ENCODE results near the gene SYTL5. TPM values are rescaled to one million over a fixed set of nuclear protein-coding genes. Genes with fewer than 3 reads are reported as not detected.

SYTL5 gene
- total RNA-seq, 1 experiment from 2014 or later = not detected

GRCh38 chrX:37998586-37999262 lies 7.6 kb upstream of the SYTL5 start:
- DNase-seq (ENCODE audit: unreplicated experiment) = peak; percentile 49
- no TSS peak for BruUV-seq (replicated peaks)
- intact Hi-C loops (cut with micrococcal nuclease) = no loop called here

DNA sequence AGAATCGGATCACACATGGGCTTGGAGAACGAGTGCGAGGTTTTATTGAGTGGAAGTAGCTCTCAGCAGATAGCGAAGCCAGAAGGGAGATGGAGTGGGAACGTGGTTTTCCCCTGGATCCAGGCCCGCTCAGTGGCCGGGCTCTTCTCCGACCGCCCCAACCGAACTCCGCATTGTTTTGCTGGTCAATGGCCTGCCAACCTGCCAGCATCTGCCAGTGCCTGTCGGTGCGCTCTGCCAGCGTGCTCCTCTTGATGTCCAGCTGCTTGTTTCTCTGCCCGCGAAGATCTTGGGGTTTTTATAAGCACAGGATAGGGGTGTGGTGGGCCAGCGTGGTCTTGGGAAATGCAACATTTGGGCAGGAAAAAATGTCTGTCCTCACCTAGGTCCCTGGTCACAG lies 5.6 kb upstream of the SYTL5 start:
- TF ChIP-seq, protein P1, sequence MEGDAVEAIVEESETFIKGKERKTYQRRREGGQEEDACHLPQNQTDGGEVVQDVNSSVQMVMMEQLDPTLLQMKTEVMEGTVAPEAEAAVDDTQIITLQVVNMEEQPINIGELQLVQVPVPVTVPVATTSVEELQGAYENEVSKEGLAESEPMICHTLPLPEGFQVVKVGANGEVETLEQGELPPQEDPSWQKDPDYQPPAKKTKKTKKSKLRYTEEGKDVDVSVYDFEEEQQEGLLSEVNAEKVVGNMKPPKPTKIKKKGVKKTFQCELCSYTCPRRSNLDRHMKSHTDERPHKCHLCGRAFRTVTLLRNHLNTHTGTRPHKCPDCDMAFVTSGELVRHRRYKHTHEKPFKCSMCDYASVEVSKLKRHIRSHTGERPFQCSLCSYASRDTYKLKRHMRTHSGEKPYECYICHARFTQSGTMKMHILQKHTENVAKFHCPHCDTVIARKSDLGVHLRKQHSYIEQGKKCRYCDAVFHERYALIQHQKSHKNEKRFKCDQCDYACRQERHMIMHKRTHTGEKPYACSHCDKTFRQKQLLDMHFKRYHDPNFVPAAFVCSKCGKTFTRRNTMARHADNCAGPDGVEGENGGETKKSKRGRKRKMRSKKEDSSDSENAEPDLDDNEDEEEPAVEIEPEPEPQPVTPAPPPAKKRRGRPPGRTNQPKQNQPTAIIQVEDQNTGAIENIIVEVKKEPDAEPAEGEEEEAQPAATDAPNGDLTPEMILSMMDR (IDR thresholded peaks at IDR 0.05; ENCODE audit: unreplicated experiment) = no peak
- H3K27me3 Mint-ChIP-seq (ENCODE audit: insufficient read depth, unreplicated experiment) = peaks cover 24% of the 10 kb centered on the region
- ChIA-PET CTCF (no interaction called here), POLR2A (no interaction called here)
- peaks cover 10% of the 10 kb centered on the region for H3K9me3 Mint-ChIP-seq (ENCODE audit: unreplicated experiment)
- peak overlapping the region; percentile 41 for H3K27ac Mint-ChIP-seq (ENCODE audit: low read depth, unreplicated experiment)
- no peak overlapping the region for H3K4me3 Mint-ChIP-seq (ENCODE audit: unreplicated experiment)
- H3K4me1 Mint-ChIP-seq (ENCODE audit: insufficient read depth, unreplicated experiment) = peaks cover 18% of the 10 kb centered on the region
- H3K36me3 Mint-ChIP-seq (ENCODE audit: insufficient read depth, unreplicated experiment) = no peaks in the 10 kb centered on the region
- no peak for DNase-seq (ENCODE audit: unreplicated experiment)
- no TSS peak for BruUV-seq (replicated peaks)
- intact Hi-C loops (cut with micrococcal nuclease) = no loop called here

More at GRCh38 chrX:37998586-37999262, 7.6 kb upstream of the SYTL5 start:
- Mint-ChIP-seq H3K9me3 (ENCODE audit: unreplicated experiment) (peaks cover under 1% of the 10 kb centered on the region), H3K27me3 (ENCODE audit: insufficient read depth, unreplicated experiment) (peaks cover 21% of the 10 kb centered on the region), H3K4me3 (ENCODE audit: unreplicated experiment) (no peak overlapping the region), H3K27ac (ENCODE audit: low read depth, unreplicated experiment) (peak overlapping the region; percentile 41), H3K36me3 (ENCODE audit: insufficient read depth, unreplicated experiment) (peaks cover 5% of the 10 kb centered on the region), H3K4me1 (ENCODE audit: insufficient read depth, unreplicated experiment) (peaks cover 18% of the 10 kb centered on the region)
- TF ChIP-seq, protein P1 (IDR thresholded peaks at IDR 0.05; ENCODE audit: unreplicated experiment) = no peak
- CTCF ChIA-PET = interaction anchor here (0.9 to 1.9 kb wide), 2 partner anchors 169 to 176 kb away, joined by 4 to 9 read pairs; no protein-coding TSS in a partner anchor
- POLR2A ChIA-PET = interaction anchor here (0.6 kb wide), 1 partner anchor 18 kb away, joined by 3 read pairs; no protein-coding TSS in a partner anchor

DNA sequence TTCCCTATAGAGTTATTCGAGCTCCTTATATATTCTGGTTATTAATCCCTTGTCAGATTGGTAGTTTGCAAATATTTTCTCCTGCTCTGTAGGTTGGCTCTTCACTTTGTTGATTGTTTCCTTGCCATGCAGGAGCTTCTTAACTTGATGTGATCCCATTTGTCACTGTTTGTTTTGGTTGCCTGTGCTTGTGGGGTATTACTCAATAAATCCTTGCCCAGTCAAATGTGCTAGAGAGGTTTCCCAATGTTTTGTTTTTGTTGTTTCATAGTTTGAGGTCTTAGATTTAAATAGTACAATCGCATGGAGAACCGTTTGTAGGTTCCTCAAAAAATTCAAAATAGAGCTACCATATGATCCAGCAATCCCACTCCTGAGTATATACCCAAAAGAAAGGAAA lies 2.3 kb upstream of the SYTL5 start:
- CTCF ChIA-PET = no interaction called here
- POLR2A ChIA-PET = interaction anchor here (1.2 kb wide), 1 partner anchor 10 kb away, joined by 4 read pairs; a partner anchor contains a TSS
- Mint-ChIP-seq H3K9me3 (ENCODE audit: unreplicated experiment) (peaks cover 10% of the 10 kb centered on the region), H3K36me3 (ENCODE audit: insufficient read depth, unreplicated experiment) (no peaks in the 10 kb centered on the region), H3K27me3 (ENCODE audit: insufficient read depth, unreplicated experiment) (peaks cover 36% of the 10 kb centered on the region), H3K4me1 (ENCODE audit: insufficient read depth, unreplicated experiment) (peaks cover 10% of the 10 kb centered on the region), H3K27ac (ENCODE audit: low read depth, unreplicated experiment) (peak overlapping the region; percentile 78), H3K4me3 (ENCODE audit: unreplicated experiment) (no peak overlapping the region)
- intact Hi-C loops (cut with micrococcal nuclease) = no loop called here
- TF ChIP-seq, protein P1 (IDR thresholded peaks at IDR 0.05; ENCODE audit: unreplicated experiment) = no peak
- peak; percentile 34 for DNase-seq (ENCODE audit: unreplicated experiment)
- BruUV-seq (replicated peaks) = no TSS peak

GRCh38 chrX:38006778-38007177 lies 425 bp downstream of the SYTL5 start:
- Mint-ChIP-seq H3K4me1 (ENCODE audit: insufficient read depth, unreplicated experiment) (peaks cover 10% of the 10 kb centered on the region), H3K27ac (ENCODE audit: low read depth, unreplicated experiment) (peak overlapping the region; percentile 30), H3K36me3 (ENCODE audit: insufficient read depth, unreplicated experiment) (no peaks in the 10 kb centered on the region), H3K9me3 (ENCODE audit: unreplicated experiment) (peaks cover 10% of the 10 kb centered on the region), H3K27me3 (ENCODE audit: insufficient read depth, unreplicated experiment) (peaks cover 39% of the 10 kb centered on the region), H3K4me3 (ENCODE audit: unreplicated experiment) (no peak overlapping the region)
- ChIA-PET CTCF (no interaction called here), POLR2A (interaction anchor here (1.3 kb wide), 1 partner anchor 14 kb away, joined by 3 read pairs; no protein-coding TSS in a partner anchor)
- TF ChIP-seq, protein P1 (IDR thresholded peaks at IDR 0.05; ENCODE audit: unreplicated experiment) = no peak
- intact Hi-C loops (cut with micrococcal nuclease) = no loop called here
- DNase-seq (ENCODE audit: unreplicated experiment) = no peak
- BruUV-seq (replicated peaks) = no TSS peak
